Activated CD4-positive, alpha-beta T cell treated with anti-CD3 and anti-CD28 coated beads, Interleukin-2, amount 50 U/mL, for 1 hour (primary cell): ENCODE measurements around the gene TADA3.

Experiments used
- DNase-seq: peaks from one replicate; pipeline ENCODE4 v3.0.0-alpha.2; 2020

TADA3 gene

DNA sequence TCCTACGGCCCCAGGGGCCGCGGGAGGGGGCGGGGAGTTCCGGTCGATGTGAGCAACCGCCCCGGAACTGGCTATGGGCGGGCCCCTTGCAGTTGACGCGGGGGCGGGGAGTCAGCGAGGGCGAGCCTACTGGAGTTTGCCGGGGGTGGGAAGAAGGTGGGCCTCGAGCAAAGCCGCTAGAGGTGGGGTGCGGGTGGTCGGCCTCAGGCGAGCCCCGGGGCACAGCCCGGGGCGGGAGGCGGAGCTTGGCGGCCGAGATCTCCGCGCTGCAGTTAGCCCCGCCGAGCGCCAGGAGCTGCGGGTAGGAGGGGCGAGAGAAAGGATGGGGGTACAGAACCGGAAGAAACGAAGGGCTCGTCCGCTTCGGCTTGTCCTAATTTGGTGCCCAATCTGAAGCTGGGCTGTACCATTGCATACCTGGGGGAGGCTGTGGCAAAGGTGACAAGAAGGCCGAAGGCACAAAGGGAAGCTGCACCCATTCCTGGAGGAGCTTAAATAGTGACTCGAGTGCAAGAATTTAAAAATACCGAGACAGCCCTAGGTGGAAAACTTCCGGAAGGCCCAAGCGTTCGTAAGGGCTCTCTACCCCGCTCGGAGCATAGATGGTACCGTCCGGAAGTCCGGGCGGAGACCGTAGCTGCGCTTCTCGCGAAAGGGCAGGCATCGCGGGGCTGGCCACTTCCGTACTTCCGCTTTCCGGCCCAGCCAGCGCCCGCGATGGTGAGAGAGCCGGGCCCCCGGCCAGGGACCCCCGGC, at the start of gene TADA3, which contains the start of gene ARPC4:
Gene TADA3 (minus strand): TSS at position 69 of the 756 bp plus-strand sequence. CDS start 1,007 bp downstream, outside the sequence.
Gene ARPC4 (plus strand): TSS at position 678 of the 756 bp plus-strand sequence. CDS start 40 bp downstream, at position 718.
- DNase-seq: peak; percentile 88

DNA sequence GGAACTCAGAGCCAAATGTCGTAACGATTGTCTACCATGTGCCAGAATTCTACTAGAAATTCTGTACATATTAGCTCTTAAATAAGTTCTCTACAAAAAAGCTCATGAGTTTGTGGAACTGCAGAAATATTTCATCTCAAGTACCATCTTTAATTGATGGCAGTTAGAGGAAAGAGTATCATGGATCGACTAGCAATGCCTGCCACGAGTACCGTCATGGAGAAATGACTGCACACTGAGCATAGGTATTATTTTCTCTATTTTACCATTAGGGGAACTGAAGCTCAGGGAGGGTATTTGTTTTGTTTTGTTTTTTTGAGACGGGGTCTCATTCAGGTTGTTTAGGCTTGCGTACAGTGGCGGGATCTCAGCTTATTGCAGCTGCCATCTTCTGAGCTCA, 48.7 kb upstream of the TADA3 start:
- DNase-seq: no peak

DNA sequence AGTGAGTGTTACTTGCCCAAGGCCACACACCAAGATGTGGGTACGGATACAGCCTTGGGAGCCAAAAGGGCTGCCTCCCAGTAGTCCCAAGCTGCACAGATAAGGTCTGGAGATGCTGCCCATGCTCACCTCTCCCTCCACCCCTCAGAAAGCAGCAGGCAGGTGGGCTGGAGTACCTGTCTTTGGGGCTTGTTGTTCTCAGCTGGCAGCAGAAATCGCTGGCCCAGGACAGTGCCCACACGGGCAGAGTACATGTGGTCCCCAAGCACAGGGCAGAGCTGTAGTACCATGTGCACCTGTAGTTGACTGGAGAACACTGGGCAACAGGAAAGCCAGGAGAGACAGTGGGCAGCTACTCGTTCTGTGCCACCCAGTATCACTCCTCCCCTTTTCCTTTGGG, 46.6 kb upstream of the TADA3 start:
- DNase-seq: no peak

DNA sequence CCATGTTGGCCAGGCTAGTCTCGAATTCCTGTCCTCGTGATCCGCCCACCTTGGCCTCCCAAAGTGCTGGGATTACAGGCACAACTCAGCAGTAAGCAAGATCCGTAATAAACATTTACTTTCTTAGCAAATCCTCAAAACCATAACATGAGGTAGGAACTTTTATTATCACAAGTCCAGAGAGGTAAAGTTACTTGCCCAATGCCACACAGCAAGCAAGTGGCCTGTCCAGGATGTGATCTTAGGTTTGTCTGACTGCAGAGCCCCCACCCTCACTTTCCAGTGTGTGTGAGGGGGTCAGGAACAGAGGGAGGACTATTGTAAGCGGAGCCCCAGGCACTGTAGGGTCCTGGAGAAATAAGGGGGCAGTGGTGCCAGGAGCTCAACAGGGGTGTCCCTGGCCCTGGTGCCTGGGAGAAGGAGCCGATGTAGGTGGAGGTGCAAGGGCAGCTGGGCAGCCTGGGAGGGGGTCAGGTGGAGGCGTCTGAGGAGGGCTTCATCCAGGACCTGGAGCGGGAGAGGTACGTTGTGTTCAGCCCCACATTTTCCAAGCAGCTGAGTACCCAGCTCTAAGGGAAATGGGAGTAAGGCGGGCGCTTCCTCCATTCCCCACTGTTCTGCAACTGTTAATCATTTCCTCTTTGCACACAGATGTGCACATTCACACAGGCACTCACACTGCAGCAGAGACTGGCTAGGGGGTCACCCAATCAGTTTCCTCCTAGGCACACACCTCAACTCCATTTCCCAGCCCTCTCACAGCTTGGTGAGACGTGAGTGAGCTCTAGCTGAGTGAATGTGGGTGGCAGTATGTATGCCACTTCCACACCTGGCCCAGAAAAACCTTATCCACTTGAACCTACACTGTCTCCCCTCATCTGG, 45.7 kb upstream of the TADA3 start:
- no peak for DNase-seq

DNA sequence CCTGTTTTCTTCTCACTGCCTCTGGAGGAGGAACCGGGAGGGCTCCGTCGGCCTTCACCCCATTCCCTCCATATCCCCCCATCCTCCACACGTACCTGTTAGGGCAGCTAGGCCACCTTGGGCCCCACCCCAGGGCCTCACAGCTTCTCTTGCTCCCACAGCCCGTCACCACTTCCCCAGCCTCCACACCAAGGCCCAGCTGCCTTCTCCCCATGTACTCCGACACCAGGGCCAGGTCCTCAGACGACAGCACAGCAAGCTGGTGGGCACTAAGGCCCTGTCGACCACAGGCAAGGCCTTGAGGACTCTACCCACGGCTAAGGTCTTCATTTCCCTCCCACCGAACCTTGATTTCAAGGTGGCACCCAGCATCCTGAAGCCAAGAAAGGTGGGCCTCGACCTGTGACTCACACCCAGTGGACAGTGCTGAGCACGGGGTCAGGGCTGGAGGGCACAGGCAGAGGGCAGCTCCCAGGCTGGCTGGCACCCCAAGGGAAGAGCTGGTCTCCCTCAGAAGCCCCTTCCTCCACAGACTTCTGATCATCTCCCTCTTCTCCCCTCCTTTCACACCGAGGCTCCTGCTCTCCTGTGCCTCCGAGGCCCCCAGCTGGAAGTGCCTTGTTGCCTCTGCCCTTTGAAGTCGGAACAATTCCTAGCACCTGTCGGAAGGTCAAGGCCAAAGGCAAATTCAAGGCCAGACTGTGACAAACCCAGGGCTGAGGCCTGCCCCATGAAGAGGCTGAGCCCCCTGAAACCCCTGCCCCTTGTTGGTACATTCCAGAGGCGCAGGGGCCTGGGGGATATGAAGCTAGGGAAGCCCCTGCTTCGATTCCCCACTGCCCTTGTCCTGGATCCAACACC, 42.5 kb upstream of the TADA3 start:
- no peak for DNase-seq

DNA sequence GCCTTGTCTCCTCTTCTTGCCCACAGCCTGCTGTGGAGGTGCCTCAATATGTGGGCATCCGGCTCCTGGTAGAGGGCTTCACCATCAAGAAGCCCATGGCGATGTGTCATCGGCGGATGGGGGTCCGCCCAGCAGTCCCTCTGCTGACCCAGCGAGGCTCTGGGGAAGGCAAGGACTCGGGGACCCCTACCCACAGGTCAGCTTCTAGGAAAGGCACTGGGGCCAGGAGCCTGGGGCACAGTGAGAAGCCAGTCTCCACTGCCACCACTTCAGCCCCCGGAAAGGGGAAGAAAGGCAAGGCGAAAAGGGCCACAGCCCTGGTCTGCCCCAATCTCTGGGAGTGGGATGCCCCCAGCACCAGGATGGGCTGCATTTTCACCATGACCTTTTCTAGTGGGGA, 40.8 kb upstream of the TADA3 start:
- no peak for DNase-seq

GRCh38 chr3:9831253-9831652, 39.0 kb upstream of the TADA3 start:
- no peak for DNase-seq

GRCh38 chr3:9828801-9829755, 36.8 kb upstream of the TADA3 start:
- DNase-seq: no peak

DNA sequence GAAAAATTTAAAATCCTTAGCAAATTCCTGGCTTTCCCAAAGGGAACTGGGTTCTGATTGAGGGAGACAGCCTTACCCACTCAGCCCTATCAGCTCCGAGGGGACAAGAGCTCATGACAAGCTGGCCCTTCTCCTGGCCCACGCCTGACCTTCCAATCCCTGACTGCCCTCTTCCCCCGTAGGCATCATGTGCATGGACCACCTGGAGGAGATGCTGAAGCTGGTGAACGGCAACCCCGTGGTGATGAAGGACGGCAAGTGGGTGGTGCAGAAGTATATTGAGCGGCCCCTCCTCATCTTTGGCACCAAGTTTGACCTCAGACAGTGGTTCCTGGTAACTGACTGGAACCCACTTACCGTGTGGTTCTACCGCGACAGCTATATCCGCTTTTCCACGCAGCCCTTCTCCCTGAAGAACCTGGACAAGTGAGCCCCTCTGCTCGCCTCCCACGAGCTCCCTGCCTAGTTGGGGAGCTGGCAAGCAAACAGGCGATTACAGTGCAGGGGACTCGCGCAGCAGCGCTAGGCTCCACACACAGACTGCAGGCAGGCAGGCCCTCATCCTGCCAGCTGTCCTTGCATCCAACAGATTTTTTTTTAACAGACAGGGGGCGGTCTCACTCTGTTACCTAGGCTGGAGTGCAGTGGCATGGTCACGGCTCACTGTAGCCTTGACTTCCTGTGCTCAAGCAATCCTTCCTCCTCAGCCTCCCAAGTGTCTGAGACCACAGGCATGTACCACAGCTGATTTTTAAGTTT, 34.7 kb upstream of the TADA3 start:
- DNase-seq: no peak

DNA sequence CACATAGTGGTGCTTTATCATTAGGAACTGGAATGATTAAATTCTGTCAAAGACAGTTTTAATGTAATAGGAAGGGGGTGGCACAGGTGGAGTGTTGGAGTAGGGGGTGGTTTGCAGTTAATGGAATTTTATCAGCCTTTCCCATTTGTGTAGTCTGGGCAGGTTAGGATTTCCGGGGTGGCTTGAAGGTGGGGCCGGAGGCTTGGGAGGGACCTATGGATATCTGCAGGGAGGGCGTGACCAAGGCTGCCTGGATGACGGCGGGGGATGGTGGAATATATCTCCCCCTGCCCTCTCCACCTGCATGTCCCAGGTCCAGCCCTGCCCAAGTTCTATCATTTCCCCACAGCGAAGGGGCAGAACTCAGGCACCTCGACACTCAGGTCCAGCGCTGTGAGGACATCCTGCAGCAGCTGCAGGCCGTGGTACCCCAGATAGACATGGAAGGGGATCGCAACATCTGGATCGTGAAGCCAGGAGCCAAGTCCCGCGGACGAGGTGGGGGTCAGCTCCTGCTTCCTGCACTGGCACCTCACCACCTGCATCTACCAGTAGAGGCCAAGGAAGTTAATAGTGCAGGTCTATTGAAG, 33.3 kb upstream of the TADA3 start:
- no peak for DNase-seq

DNA sequence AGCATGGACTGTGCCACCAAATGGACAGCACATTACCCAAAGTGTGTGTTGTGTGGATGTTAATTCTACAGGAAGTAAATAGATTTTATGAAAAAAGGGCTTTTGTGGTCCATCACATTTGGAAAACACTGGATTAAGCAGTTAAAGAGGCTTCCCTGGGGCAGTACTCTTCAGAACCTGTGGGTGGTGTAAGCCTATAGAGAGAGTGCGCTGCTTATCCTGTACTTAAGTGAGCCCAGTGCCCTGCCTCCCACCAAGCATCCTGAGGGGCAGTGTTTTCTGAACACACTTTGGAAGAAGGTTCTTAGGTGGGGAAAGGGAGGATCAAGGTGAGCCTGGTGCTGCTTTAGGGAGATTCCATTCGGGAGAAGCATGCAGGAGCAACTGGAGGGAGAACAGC, 28.7 kb upstream of the TADA3 start:
- DNase-seq: no peak

GRCh38 chr3:9820543-9820942, 28.3 kb upstream of the TADA3 start:
- DNase-seq: no peak

DNA sequence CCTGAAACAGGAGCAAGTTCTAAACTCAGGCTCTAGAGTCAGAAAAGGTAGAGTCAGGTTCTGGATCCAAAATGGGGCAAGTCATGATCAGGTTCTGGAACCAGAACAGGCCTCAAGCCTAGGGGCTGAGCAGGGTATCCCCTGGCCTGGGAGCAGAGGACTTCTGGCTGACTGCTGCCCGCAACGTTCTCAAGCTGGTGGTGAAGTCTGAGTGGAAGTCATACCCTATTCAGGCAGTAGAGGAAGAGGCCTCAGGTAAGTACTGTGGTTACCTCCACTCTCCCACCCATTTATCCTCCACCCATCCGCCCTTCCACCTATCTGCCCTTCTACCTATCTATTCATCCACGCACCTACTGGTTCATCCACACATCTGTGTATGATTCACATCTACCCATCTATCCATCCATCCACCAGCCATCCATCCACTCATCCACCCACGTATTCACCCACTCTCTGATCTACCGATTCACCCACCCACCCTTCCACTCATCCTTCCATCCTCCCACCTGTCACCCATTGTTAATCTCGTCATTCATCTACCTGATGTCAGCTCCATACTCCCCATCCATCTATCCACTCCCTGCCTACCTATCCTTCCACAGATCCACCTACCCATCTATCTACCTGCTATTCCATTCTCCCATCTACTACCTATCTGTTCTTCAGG, 26.5 kb upstream of the TADA3 start:
- no peak for DNase-seq

DNA sequence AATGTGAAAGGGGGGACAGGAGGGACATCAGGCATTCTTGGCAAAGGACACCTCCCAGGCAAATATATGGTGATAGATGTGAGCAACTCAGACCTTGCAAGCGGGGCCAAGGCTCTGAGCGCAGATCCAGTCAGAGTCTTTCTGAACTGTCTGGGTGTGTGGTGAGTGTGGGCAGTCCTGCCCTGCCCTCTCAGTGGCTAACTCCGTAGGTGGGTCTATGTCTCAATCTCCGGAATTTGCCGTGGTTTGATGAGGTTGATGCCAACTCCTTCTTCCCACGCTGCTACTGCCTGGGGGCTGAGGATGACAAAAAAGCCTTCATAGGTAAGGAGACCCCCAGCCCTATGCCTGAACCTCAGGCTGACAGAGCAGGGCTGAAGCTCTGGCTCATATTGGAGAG, 25.2 kb upstream of the TADA3 start:
- no peak for DNase-seq

DNA sequence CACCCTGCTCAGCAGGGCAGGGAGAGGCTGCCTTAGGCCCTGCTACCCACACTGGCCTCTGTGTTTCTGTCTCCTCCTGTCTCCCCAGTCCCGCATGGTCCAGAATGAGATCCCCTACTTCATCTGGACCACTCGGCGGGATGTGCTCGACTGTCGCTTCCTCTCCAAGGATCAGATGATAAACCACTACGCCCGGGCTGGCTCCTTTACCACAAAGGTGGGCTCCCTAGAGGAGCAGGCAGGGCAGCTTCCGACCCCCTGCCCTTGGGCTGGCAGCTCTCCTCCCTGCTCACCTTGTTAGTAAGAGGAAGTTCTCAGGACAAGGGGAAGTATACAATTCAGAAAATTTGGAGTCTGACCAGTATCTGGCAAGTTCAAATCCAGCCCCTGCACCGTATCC, 23.7 kb upstream of the TADA3 start:
- no peak for DNase-seq

DNA sequence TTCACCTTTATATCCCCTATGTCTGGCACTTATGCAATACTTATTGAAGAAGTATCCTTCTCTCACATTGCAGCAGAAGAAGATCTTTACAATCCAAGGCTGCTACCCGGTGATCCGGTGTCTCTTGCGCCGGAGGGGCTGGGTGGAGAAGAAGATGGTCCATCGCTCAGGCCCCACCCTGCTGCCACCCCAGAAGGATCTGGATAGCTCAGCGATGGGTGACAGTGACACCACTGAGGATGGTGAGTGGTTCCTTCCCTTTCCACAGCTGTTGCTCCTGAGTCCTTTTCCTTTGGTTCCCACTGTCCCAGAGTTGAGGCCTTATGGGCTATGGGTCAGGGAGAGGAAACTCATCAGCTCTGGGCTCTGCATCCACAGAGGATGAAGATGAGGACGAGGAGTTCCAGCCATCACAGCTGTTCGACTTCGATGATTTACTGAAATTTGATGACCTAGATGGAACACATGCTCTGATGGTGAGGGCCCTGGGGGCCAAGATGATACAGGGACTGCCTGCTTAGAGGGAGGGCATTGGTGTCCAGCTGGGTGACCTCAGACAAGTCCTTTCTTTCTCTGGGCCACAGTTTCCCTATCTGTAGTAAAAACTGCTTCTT, 20.7 kb upstream of the TADA3 start:
- no peak for DNase-seq

DNA sequence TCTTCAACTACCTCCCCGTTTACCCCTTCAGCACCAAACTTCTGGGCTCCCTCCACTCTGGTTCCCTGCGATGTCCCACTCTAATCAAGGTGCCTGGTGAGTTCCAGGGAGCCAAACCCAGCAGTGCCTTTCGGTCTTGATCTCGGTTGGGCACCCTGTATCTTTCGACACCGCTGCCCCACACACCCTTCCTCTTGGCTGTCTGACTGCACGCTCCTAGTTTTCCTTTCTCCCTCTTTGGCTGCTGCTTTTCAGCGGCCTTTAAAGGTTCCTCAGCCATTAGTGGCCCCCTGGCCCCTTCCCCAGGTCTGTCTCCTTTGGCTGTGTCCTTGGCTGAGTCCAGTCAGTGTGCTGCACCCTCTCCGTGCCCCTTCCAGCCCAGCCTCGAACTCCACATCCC, 18.6 kb upstream of the TADA3 start:
- DNase-seq: no peak

GRCh38 chr3:9810433-9810770, 18.1 kb upstream of the TADA3 start:
- DNase-seq: no peak

DNA sequence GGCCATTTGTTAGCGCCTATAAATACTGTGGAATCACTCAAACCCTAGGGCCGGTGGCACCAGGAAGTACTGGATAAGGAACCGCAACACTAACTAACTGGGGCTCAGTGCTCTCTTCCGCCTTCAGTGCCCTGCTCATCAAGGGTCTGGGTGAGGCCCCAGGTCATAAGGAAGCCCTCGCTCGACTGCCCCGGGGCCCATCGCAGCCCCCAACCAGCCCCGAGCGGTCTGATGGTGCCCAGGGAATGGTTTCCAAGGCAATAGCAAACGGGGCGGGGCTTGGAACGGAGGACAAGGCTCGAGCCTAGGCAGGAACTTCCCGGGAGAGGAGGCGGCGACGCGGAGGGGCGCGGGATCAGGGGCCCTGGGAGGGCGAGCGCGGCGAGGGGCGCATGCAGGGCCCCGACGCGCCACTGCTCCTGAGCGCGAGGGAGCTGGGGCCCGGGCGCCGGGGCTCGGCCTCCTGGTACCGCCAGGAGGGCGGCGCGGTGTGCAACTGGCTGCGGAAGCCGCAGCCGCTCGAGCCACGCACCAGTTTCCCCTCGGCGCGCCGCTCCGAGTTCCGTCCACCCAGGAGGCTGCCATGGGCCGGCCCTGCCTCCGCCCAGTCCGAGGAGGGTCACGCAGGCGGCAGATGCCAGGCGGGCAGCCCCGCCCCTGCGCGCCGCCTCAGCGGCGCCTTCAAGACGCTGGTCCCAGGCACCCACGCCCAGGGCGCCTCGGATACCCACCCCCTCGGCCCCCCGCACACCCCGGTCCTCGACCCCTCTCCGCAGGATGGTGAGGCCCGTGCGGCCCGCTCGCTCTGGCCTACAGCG, 17.6 kb upstream of the TADA3 start, which contains the start of gene TTLL3:
Gene TTLL3 (plus strand): TSS at position 648 of the 818 bp plus-strand sequence. CDS start 400 bp downstream, outside the sequence.
- peak; percentile 38 for DNase-seq
